HG02678 (cell line): ENCODE measurements around the gene HOXC5.
"Not testable (repeated sequence)": the region's sequence is repeated elsewhere in the genome, so short reads cannot be mapped to it uniquely, and the experiment has no call there.

ENCODE experiments used
- ATAC-seq: cut with Tn5 transposase; IDR thresholded peaks from one replicate; pipeline ENCODE4 v1.9.1; 2021; ENCODE audit warnings: mild to moderate bottlenecking, moderate library complexity; ENCODE audit not compliant: unreplicated experiment

Gene HOXC5

GRCh38 chr12:54060174-54060974 is 27.5 kb downstream of the HOXC5 start:
- ATAC-seq: no peak

GRCh38 chr12:54060975-54061778 is 28.3 kb downstream of the HOXC5 start:
- ATAC-seq: no peak

- ATAC-seq: no peak
Measured at GRCh38 chr12:54065677-54066076, 32.8 kb downstream of the HOXC5 start.

- no peak for ATAC-seq
Measured at GRCh38 chr12:54066408-54066807, 33.6 kb downstream of the HOXC5 start.

GRCh38 chr12:54068418-54069070 is 35.7 kb downstream of the HOXC5 start:
- ATAC-seq: no peak

GRCh38 chr12:54071942-54072341 is 39.1 kb downstream of the HOXC5 start:
- no peak for ATAC-seq

GRCh38 chr12:54074308-54074707 is 41.5 kb downstream of the HOXC5 start:
- no peak for ATAC-seq

GRCh38 chr12:54075409-54075808 is 42.6 kb downstream of the HOXC5 start:
- no peak for ATAC-seq

GRCh38 chr12:54075974-54076373 is 43.1 kb downstream of the HOXC5 start:
- no peak for ATAC-seq

- not testable (repeated sequence) for ATAC-seq
Measured at GRCh38 chr12:54077843-54078242, 45.0 kb downstream of the HOXC5 start.

GRCh38 chr12:54079115-54079514 is 46.3 kb downstream of the HOXC5 start:
- not testable (repeated sequence) for ATAC-seq

- ATAC-seq: not testable (repeated sequence)
Measured at GRCh38 chr12:54080008-54080924, 47.4 kb downstream of the HOXC5 start.

GRCh38 chr12:54081053-54081514 is 48.2 kb downstream of the HOXC5 start:
- ATAC-seq: not testable (repeated sequence)

GRCh38 chr12:54081581-54082396 is 48.9 kb downstream of the HOXC5 start:
- ATAC-seq: not testable (repeated sequence)

GRCh38 chr12:54082397-54082892 is 49.6 kb downstream of the HOXC5 start:
- no peak for ATAC-seq
